ENCODE results near the gene PRPF40A.
"Not testable (repeated sequence)": the region's sequence is repeated elsewhere in the genome, so short reads cannot be mapped to it uniquely, and the experiment has no call there.

Gene PRPF40A

DNA sequence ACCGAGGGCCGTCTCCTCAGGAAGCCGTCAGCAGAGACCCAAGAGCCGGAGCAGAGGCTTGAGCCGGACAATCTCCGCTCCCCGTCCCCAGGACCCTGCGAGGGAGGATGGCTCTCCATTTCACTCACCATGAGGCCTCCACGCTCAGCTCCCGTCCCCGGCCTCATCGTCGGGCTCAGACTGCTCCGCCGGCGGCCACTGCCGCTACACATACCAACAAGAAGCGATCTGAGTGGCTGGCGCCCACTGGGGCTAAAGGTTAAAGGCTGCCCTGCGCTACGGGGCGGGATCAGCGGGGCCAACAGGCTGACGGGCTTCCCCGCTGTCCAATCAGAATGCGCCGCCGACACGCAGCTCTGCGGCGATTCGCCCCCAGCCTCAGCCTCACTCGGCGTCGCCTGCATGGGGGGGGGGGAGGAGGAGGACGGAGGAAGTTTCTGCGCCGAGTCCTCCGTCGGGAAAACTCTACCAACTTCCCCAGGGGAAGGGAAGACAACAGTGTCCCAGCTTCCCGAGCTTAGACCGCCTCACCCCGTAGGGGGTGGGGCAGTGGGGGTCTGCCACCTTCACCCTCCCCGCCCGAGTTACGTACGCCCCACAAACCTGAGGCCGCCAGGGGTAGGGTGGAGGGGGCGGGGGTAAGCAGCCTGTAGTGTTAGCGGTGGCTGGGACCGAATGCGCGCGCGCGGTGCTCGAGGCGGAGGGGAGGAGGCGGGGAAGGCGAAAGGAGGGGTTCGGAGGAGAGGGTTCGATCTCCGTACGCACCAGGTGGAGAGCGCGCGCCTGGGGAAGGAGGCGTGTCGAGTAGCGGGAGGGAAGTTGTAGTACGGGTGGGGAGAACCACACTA lies at the start of gene PRPF40A:
Gene PRPF40A, minus strand, starts transcription at position 234 of the 848 bp plus-strand sequence. Its CDS starts 22 bp downstream, at position 212.
- peak; percentile 97 for DNase-seq (ENCODE audit: extremely low spot score)
- TF ChIP-seq CTCF (IDR thresholded peaks at IDR 0.05; ENCODE audit: control extremely low read depth, extremely low read depth, low read depth, missing control alignments), result no peak
- CTCF ChIA-PET, result interaction anchor here (0.7 to 2.6 kb wide), 8 partner anchors 9 to 669 kb away, joined by 3 to 12 read pairs (median 4); partner anchors contain the start of gene STAM2
- POLR2A ChIA-PET, result interaction anchor here (0.5 to 1.0 kb wide), 6 partner anchors 10 to 111 kb away, joined by 3 to 7 read pairs (median 3); no protein-coding TSS in a partner anchor

DNA sequence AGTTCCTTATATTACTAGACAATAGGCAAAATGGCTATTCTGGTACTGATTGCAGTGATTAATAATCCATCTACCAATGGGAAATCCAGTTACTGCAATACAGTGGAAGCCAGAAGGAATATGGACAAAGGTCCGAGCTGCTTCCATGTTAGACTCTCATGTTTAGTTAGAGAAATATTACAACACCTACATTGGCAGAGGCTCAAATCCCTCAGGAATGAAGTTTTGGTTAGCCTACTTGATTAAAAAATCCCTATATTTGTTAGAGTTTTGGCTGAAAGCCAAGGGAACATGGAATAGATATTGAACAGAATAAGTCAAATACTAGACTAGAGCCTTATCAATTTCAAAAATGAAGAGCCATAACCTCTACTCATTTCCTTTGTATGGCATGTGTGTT lies 49.7 kb upstream of the PRPF40A start:
- no peak for DNase-seq (ENCODE audit: extremely low spot score)
- no peak for TF ChIP-seq CTCF (IDR thresholded peaks at IDR 0.05; ENCODE audit: control extremely low read depth, extremely low read depth, low read depth, missing control alignments)
- ChIA-PET POLR2A (no interaction called here), CTCF (interaction anchor here (0.9 kb wide), 1 partner anchor 25 kb away, joined by 3 read pairs; no protein-coding TSS in a partner anchor)

DNA sequence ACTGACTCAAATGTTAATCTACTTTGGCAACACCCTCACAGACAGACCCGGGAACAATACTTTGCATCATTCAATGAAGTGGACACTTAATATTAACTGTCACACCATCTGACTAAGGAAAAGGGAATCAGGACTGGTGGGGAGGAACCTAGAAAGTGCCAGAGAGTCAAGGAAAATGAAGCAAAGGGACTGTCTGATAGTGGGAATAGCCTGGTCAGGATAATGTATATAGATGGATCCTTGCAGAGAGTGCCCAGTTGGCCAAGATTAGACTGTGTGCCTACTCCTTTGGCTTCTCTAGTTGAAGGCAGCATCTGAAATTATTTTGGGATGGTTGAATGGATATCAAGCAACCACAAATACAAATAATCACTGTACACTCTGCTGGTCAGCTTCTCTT lies 46.4 kb upstream of the PRPF40A start:
- no peak for TF ChIP-seq CTCF (IDR thresholded peaks at IDR 0.05; ENCODE audit: control extremely low read depth, extremely low read depth, low read depth, missing control alignments)
- no peak for DNase-seq (ENCODE audit: extremely low spot score)
- POLR2A ChIA-PET, result no interaction called here
- CTCF ChIA-PET, result no interaction called here

DNA sequence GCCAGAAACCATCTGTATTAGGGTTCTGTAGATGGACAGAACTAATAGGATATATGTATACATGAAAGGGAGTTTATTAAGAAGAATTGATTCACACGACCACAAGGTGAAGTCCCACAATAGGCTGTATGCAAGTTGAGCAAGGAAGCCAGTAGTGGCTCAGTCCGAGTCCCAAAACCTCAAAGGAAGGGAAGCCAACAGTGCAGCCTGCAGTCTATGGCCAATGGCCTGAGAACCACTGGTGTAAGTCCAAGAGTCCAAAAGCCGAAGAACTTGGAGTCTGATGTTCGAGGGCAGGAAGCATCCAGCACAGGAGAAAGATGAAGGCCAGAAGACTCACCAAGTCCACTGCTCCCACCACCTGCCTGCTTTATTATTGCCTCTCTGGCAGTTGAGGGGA lies 45.9 kb upstream of the PRPF40A start:
- POLR2A ChIA-PET; DNase-seq (ENCODE audit: extremely low spot score): not testable (repeated sequence)
- CTCF ChIA-PET, result interaction anchor here (1.1 kb wide), 1 partner anchor 17 kb away, joined by 3 read pairs; no protein-coding TSS in a partner anchor

GRCh38 chr2:152762202-152762601 lies 44.9 kb upstream of the PRPF40A start:
- POLR2A ChIA-PET, result no interaction called here
- TF ChIP-seq CTCF (IDR thresholded peaks at IDR 0.05; ENCODE audit: control extremely low read depth, extremely low read depth, low read depth, missing control alignments), result no peak
- no peak for DNase-seq (ENCODE audit: extremely low spot score)
- CTCF ChIA-PET, result interaction anchor here (1.1 to 1.3 kb wide), 2 partner anchors 10 to 16 kb away, joined by 3 to 4 read pairs; no protein-coding TSS in a partner anchor

DNA sequence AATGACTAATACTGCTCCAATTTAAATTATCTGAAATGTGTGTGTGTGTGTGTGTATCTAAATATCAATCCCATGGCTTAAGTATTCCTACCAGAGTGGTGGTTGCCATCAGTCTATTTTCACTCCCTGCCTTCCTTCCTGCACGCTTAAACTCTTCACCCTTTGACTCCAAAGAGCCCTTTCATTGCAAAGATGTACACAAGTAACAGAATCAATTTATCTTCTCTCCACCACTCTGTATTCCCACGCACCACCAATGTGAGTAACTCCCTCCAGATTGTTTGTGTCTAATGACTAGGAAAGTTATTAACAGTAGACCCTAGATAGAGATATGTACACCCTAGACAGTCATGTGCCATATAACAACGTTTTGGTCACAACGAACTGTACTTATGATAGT lies 44.0 kb upstream of the PRPF40A start:
- ChIA-PET CTCF (interaction anchor here (1.3 to 3.0 kb wide), 2 partner anchors 11 to 18 kb away, joined by 4 to 10 read pairs; no protein-coding TSS in a partner anchor), POLR2A (no interaction called here)
- DNase-seq (ENCODE audit: extremely low spot score), result no peak
- TF ChIP-seq CTCF (IDR thresholded peaks at IDR 0.05; ENCODE audit: control extremely low read depth, extremely low read depth, low read depth, missing control alignments), result no peak
